Measurements from ENCODE around the gene DPPA2.

The DPPA2 gene

GRCh38 chr3:109330405-109330804 lies 14.1 kb upstream of the DPPA2 start:
- DNase-seq, result no peak
- in situ Hi-C loops (cut with MboI; ENCODE audit: low pct_unique_long_range_greater_than_20kb, low sequenced_read_pairs), result no loop called here

GRCh38 chr3:109328202-109328601 lies 11.9 kb upstream of the DPPA2 start:
- DNase-seq, result no peak
- in situ Hi-C loops (cut with MboI; ENCODE audit: low pct_unique_long_range_greater_than_20kb, low sequenced_read_pairs), result no loop called here

- DNase-seq, result no peak
- in situ Hi-C loops (cut with MboI; ENCODE audit: low pct_unique_long_range_greater_than_20kb, low sequenced_read_pairs), result no loop called here
Measured at GRCh38 chr3:109325657-109326056, 9.3 kb upstream of the DPPA2 start.

- in situ Hi-C loops (cut with MboI; ENCODE audit: low pct_unique_long_range_greater_than_20kb, low sequenced_read_pairs), result no loop called here
- no peak for DNase-seq
Measured at GRCh38 chr3:109325109-109325508, 8.8 kb upstream of the DPPA2 start.

- DNase-seq, result no peak
- in situ Hi-C loops (cut with MboI; ENCODE audit: low pct_unique_long_range_greater_than_20kb, low sequenced_read_pairs), result no loop called here
Measured at GRCh38 chr3:109313061-109313460, 3.3 kb downstream of the DPPA2 start.

- in situ Hi-C loops (cut with MboI; ENCODE audit: low pct_unique_long_range_greater_than_20kb, low sequenced_read_pairs), result no loop called here
- DNase-seq, result no peak
Measured at GRCh38 chr3:109297496-109297895, 18.8 kb downstream of the DPPA2 start.

- no peak for DNase-seq
- in situ Hi-C loops (cut with MboI; ENCODE audit: low pct_unique_long_range_greater_than_20kb, low sequenced_read_pairs), result no loop called here
Measured at GRCh38 chr3:109284071-109284470, 32.2 kb downstream of the DPPA2 start.

GRCh38 chr3:109278546-109278945 lies 37.8 kb downstream of the DPPA2 start:
- in situ Hi-C loops (cut with MboI; ENCODE audit: low pct_unique_long_range_greater_than_20kb, low sequenced_read_pairs), result no loop called here
- no peak for DNase-seq

GRCh38 chr3:109278141-109278540 lies 38.2 kb downstream of the DPPA2 start:
- DNase-seq, result no peak
- in situ Hi-C loops (cut with MboI; ENCODE audit: low pct_unique_long_range_greater_than_20kb, low sequenced_read_pairs), result no loop called here

- in situ Hi-C loops (cut with MboI; ENCODE audit: low pct_unique_long_range_greater_than_20kb, low sequenced_read_pairs), result no loop called here
- peak; percentile 35 for DNase-seq
Measured at GRCh38 chr3:109275702-109276293, 40.5 kb downstream of the DPPA2 start.

GRCh38 chr3:109270779-109271178 lies 45.5 kb downstream of the DPPA2 start:
- in situ Hi-C loops (cut with MboI; ENCODE audit: low pct_unique_long_range_greater_than_20kb, low sequenced_read_pairs), result no loop called here
- DNase-seq, result no peak

- no peak for DNase-seq
- in situ Hi-C loops (cut with MboI; ENCODE audit: low pct_unique_long_range_greater_than_20kb, low sequenced_read_pairs), result no loop called here
Measured at GRCh38 chr3:109269577-109270275, 46.6 kb downstream of the DPPA2 start.

- no peak for DNase-seq
- in situ Hi-C loops (cut with MboI; ENCODE audit: low pct_unique_long_range_greater_than_20kb, low sequenced_read_pairs), result no loop called here
Measured at GRCh38 chr3:109268181-109268580, 48.1 kb downstream of the DPPA2 start.

GRCh38 chr3:109265295-109265694 lies 51.0 kb downstream of the DPPA2 start:
- in situ Hi-C loops (cut with MboI; ENCODE audit: low pct_unique_long_range_greater_than_20kb, low sequenced_read_pairs), result no loop called here
- no peak for DNase-seq

GRCh38 chr3:109257269-109257668 lies 59.0 kb downstream of the DPPA2 start:
- in situ Hi-C loops (cut with MboI; ENCODE audit: low pct_unique_long_range_greater_than_20kb, low sequenced_read_pairs), result no loop called here
- DNase-seq, result peak; percentile 57

GRCh38 chr3:109254770-109255169 lies 61.5 kb downstream of the DPPA2 start:
- no peak for DNase-seq
- in situ Hi-C loops (cut with MboI; ENCODE audit: low pct_unique_long_range_greater_than_20kb, low sequenced_read_pairs), result no loop called here

GRCh38 chr3:109252641-109253040 lies 63.7 kb downstream of the DPPA2 start:
- DNase-seq, result no peak
- in situ Hi-C loops (cut with MboI; ENCODE audit: low pct_unique_long_range_greater_than_20kb, low sequenced_read_pairs), result no loop called here
